ENCODE measurements around the gene DENND10. TPM values are rescaled to one million over a fixed set of nuclear protein-coding genes. Genes with fewer than 3 reads are reported as not detected.

The DENND10 gene
- total and polyA plus RNA-seq, 2 donors (not counting 3 experiments of a cell fraction or from before 2014, with no cell fraction given): 39.1 to 50.1 TPM

- H3K9me1 ChIP-seq (replicated peaks; ENCODE audit: control insufficient read depth, extremely low read depth, insufficient read depth, low read length): no peaks in the 10 kb centered on the region
- no peaks in the 10 kb centered on the region for H3K79me2 ChIP-seq (ENCODE audit: control insufficient read depth, insufficient read depth, low read length)
- no peak overlapping the region for H3K27ac ChIP-seq (ENCODE audit: insufficient read depth, low read depth, low read length)
- no TSS peak for BruUV-seq (replicated peaks)
- H4K20me1 ChIP-seq (replicated peaks; ENCODE audit: control insufficient read depth, extremely low read depth, insufficient read depth, low read length): no peaks in the 10 kb centered on the region
- no peak for DNase-seq (ENCODE audit: low read depth, low spot score)
- TF ChIP-seq GATA2 (IDR thresholded peaks at IDR 0.05; ENCODE audit: insufficient read depth, insufficient read length, low read depth, low read length): no peak
- no peak for TF ChIP-seq EZH2 (IDR thresholded peaks at IDR 0.05; ENCODE audit: borderline replicate concordance, low read depth, low read length, severe bottlenecking)
- TF ChIP-seq FOS (IDR thresholded peaks at IDR 0.05; ENCODE audit: borderline replicate concordance, insufficient read depth, low read length): no peak
- no peak for TF ChIP-seq JUN (IDR thresholded peaks at IDR 0.05; ENCODE audit: borderline replicate concordance, insufficient read depth, insufficient read length, low read depth)
- no peak for TF ChIP-seq MYC (IDR thresholded peaks at IDR 0.05; ENCODE audit: low read depth, low read length)
- TF ChIP-seq, protein P1, sequence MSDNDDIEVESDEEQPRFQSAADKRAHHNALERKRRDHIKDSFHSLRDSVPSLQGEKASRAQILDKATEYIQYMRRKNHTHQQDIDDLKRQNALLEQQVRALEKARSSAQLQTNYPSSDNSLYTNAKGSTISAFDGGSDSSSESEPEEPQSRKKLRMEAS (IDR thresholded peaks at IDR 0.05; ENCODE audit: insufficient read depth, insufficient read length): no peak
- TF ChIP-seq POLR2AphosphoS5 (IDR thresholded peaks at IDR 0.05; ENCODE audit: insufficient read depth, low read depth, low read length): no peak
- TF ChIP-seq, protein P2, sequence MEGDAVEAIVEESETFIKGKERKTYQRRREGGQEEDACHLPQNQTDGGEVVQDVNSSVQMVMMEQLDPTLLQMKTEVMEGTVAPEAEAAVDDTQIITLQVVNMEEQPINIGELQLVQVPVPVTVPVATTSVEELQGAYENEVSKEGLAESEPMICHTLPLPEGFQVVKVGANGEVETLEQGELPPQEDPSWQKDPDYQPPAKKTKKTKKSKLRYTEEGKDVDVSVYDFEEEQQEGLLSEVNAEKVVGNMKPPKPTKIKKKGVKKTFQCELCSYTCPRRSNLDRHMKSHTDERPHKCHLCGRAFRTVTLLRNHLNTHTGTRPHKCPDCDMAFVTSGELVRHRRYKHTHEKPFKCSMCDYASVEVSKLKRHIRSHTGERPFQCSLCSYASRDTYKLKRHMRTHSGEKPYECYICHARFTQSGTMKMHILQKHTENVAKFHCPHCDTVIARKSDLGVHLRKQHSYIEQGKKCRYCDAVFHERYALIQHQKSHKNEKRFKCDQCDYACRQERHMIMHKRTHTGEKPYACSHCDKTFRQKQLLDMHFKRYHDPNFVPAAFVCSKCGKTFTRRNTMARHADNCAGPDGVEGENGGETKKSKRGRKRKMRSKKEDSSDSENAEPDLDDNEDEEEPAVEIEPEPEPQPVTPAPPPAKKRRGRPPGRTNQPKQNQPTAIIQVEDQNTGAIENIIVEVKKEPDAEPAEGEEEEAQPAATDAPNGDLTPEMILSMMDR (IDR thresholded peaks at IDR 0.05; ENCODE audit: extremely low read depth in 1 of 2, insufficient read depth in 1 of 2, low read depth in 1 of 2, low read length in 2 of 2): no peak
- no peak overlapping the region for H2AFZ ChIP-seq (ENCODE audit: low read depth, low read length)
- no peak overlapping the region for H3K4me2 ChIP-seq (ENCODE audit: insufficient read depth, low read length)
- no peak overlapping the region for H3K9ac ChIP-seq (replicated peaks; ENCODE audit: extremely low read depth, insufficient read depth, low read length)
- intact Hi-C loops (cut with micrococcal nuclease) (loop anchor here (1.0 to 5.0 kb wide), 4 partner anchors 60 to 464 kb away; no protein-coding TSS in a partner anchor), dilution Hi-C loops (cut with MboI; ENCODE audit: extremely low pct_ligation_motif_present, low sequenced_read_pairs) (no loop called here)
- FAIRE-seq: no peak
- no peaks in the 10 kb centered on the region for H3K27me3 ChIP-seq (ENCODE audit: control insufficient read depth in 2 of 2, insufficient read depth in 2 of 2, low read length in 2 of 2)
- peaks cover 2 to 4% of the 10 kb centered on the region in 2 experiments for H3K36me3 ChIP-seq (ENCODE audit: control insufficient read depth in 2 of 2, extremely low read depth in 1 of 2, insufficient read depth in 2 of 2, low read length in 2 of 2)
- no peak overlapping the region for H3K4me3 ChIP-seq (replicated peaks in 1 of 3; ENCODE audit: insufficient read depth in 1 of 3, low read depth in 1 of 3, low read length in 3 of 3)
- no peaks in the 10 kb centered on the region for H3K9me3 ChIP-seq (replicated peaks; ENCODE audit: control insufficient read depth, insufficient read depth, low read length)
- H3K4me1 ChIP-seq (ENCODE audit: control insufficient read depth, extremely low read depth, insufficient read depth, low read length): peaks cover 3% of the 10 kb centered on the region
- ChIA-PET CTCF (interaction anchor here (0.7 to 1.8 kb wide), 2 partner anchors 13 to 61 kb away, joined by 5 to 8 read pairs; no protein-coding TSS in a partner anchor), POLR2A (no interaction called here)
These were observed 34.7 kb downstream of the DENND10 start for GRCh38 chr10:119138346-119139306.
